HG02610 (cell line): ENCODE data around the gene GOLGA3.
"Not testable (repeated sequence)": the region's sequence is repeated elsewhere in the genome, so short reads cannot be mapped to it uniquely, and the experiment has no call there.

Experiments used
- ATAC-seq: cut with Tn5 transposase; IDR thresholded peaks from one replicate; pipeline ENCODE4 v1.9.1; 2021; ENCODE audit warnings: mild to moderate bottlenecking, moderate library complexity; ENCODE audit not compliant: unreplicated experiment

GOLGA3 gene

DNA sequence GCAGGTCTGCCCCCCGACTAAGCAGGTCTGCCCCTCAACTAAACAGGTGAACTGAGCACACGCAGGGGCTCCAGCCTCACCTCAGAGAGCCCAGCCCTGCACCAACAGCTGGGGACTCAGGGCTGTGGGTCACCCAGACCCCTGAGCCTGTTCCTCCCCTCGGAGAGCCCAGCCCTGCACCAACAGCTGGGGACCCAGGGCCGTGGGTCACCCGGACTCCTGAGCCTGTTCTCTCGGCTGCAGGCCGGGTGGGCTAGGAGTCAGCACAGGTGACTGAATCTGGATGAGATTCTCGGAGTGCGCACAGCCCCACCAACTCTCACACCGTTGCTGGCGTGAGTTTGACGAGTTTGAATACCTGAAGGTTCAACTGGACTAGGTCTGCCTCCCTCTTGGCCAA lies 46.7 kb downstream of the GOLGA3 start:
- ATAC-seq: no peak

DNA sequence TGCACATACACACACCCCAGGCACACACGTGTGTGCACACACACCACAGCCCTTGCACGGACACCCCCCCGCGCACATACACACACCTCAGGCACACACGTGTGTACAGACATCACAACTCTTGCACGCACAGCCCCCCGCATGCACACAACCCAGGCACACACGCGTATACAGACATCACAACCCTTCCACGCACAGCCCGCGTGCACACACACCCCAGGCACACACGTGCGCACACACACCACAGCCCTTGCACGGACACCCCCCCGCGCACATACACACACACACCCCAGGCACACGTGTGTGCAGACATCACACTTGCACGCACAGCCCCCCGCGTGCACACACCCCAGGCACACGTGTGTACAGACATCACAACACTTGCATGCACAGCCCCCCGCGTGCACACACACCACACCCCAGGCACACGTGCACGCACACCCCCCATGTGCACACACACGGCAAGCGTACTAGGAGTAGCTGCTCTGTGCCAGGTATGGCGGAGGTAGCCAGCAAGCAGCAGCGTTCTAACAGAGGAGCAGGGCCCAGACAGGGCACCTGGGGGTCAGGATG lies 48.8 kb downstream of the GOLGA3 start:
- no peak for ATAC-seq

DNA sequence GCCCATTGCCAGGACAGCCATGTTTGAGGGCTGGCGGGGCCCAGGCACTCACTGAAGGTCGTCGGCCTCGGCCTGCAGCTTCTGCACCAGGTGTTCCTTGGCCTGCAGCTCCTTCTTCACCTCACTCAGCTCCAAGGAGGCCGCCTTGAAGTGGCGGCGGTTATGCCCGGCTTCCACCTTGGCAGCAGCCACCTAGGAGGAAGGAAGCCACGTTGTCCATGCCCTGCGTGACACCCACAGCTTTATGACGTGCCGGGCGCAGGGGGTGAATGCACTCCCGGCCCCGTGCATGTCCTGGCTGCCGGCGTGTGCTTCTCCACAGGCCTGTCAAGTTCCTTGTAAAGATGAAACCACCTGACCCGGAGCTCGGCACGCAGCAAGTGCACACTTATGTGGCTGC lies 51.1 kb downstream of the GOLGA3 start:
- no peak for ATAC-seq

DNA sequence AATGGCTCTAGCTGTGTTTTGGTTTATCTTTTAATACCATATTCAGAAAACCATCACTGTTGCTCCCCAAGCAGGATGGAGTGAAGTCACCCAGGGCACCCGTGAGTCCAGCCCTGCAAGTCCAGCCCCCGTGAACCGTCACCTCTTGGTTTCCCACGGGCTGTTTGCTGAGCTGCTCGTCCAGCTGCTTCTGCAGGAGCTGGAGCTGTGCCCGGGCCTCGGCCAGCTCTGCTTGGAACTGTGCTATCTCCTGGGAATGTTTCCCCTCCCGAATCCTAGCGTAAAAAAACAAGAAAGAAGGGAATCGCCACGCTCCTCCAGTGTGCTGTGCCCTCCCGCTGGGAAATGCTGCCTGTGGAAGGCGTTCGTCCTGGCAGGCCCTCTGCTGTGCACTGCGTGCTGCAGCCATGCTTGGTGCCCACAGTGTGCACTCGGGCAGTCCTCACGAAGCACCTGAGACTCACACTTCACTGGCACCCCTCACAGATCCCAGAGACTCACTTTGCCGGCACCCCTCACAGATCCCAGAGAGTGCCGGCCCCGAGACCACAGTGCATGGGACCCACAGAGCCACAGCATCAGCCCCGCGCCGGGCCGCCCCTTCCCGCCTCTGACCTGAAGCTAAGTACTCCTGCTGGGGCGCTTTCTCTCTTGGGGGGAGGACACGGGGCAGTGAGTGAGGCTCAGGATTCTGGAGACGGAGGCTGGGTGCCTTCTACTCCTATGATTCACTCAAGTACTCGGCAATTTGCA lies 51.7 kb downstream of the GOLGA3 start:
- no peak for ATAC-seq

DNA sequence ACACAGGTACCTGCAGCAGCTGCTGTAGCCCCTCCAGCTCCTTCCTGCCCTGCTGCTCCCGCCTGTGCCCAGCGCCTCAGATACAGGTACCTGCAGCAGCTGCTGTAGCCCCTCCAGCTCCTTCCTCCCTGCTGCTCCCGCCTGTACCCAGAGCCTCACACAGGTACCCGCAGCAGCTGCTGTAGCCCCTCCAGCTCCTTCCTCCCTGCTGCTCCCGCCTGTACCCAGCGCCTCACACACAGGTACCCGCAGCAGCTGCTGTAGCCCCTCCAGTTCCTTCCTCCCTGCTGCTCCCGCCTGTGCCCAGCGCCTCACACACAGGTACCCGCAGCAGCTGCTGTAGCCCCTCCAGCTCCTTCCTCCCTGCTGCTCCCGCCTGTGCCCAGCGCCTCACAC lies 52.4 kb downstream of the GOLGA3 start:
- not testable (repeated sequence) for ATAC-seq

DNA sequence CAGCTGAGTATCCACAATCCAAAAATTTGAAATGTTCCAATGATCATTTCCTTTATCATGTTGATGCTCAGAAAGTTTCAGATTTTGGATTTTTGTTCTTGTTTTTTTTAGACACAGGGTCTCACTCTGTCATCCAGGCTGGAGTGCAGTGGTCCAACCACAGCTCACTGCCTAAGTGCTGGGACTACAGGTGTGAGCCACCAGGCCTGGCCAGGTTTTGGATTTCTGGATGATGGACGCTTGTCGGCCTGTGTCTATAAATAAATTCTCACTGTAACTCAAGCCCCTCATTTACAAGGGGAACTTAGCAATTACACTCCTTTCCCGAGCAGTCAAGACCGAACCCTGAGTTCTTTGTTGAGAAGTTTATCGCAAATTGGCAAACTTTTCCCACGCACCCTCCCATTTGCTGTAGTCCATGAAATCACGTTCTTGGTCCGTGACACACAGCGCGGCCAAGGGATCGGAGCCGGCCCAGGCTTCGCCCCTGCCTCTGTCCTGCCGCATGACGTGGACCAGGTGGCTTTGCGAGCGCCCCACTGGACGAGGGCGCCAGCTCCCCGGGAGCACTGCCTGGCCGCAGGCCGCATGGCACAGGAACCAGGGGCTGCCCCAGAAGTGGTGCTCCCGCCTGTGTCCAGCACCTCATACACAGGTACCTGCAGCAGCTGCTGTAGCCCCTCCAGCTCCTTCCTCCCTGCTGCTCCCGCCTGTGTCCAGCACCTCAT lies 53.0 kb downstream of the GOLGA3 start:
- ATAC-seq: no peak

DNA sequence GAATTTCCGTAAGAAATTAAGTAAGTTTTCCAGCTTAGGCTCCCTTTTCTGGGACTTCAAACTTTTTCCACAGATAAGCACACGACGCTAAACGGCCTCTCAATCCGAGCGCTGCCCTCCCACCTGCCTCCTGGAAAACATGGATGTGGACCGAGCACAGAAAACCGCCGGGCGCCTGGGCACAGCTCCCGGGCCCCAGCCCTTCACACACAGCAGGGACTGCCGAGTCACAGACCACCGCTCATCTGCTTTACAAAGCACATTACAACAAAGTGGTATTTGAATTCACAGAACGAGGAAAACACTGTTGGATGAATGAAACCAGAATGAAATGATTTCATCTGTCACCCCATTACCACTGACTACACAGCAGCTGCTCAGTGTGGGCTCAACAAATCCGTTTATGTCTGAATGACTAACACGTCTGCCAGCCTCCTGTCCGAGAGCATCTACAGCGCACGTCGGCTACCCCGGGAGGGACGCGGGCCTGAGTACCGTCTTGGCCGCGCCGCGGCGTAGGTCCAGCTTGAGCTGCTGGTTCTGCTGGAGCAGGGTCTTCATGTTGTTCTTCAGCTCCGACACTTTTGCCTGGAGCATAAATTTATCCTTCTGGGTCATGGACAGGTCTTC lies 53.9 kb downstream of the GOLGA3 start:
- no peak for ATAC-seq

DNA sequence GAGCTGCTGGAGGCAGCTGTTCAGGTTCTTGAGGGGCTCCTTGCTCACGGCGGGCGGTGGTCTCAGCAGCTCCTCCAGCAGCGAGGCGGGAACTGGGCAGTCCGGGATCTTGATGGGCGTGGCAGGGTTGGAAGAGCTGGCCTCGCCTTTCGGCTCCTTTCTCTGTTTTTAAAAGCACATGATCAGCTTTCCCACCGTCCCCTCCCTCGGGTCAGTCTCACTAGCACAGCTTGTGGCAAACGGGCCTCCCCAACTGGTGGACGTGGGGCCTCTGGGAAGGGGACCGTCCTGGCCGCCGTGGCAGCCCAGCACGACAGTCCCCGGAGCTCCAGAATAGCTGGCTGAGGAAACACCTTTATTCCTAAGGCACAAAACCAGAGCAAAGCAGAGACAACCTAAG lies 54.5 kb downstream of the GOLGA3 start:
- ATAC-seq: no peak

DNA sequence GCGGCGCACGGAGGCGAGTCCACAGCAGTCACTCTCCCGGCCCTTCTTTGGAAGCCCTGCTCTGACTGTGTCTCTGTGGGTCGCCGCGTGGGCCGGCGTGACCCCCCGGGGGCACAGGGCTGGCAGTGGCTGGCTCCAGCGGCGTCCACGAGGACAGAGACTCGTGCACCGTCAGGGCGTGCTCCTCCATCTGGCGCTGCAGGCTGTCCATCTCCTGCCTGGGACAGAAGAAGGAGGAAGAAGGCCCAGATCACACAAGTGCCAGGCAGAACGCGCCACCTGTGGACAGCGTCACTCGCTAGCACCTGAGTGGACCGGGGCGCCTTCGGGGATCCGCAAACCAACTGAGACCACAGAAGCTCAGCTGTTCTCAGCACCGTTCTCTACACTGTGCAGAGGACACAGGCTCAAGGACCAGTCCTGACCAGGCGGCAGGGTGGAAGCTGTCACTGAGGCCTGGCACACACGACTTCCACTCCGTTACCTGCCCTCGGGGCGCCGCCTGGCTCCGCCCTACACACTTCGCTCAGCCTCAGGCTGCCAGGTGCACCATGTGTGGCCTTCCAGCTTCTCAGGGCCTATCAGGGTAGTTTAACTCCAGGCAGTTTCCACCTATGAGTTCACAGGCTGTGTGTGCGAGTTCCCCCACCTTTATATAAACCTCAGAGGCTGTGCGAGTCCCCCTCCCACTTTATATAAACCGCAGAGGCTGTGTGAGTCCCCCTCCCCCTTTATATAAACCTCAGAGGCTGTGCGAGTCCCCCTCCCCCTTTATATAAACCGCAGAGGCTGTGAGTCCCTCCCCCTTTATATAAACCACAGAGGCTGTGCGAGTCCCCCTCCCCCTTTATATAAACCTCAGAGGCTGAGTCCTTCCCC lies 55.4 kb downstream of the GOLGA3 start:
- no peak for ATAC-seq

DNA sequence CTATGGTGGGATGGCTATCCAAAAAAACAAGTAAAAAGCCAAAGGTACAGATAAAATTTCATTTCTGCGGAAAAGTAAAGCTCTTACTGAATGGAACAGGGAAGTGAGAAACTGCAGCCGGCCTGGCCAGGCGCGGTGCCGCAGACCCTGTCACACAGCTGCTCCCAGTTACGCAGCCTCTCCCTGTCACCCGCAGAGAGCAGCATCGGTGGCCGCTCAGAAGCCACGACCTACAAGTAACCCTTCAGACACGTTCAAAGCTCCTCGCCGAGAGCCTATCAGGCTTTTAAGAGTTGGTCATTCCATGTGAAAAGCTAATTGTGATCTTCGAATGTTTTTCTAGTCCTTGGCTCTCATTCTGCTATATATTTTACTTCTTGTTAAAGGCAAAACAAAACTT lies 56.1 kb downstream of the GOLGA3 start:
- ATAC-seq: no peak

DNA sequence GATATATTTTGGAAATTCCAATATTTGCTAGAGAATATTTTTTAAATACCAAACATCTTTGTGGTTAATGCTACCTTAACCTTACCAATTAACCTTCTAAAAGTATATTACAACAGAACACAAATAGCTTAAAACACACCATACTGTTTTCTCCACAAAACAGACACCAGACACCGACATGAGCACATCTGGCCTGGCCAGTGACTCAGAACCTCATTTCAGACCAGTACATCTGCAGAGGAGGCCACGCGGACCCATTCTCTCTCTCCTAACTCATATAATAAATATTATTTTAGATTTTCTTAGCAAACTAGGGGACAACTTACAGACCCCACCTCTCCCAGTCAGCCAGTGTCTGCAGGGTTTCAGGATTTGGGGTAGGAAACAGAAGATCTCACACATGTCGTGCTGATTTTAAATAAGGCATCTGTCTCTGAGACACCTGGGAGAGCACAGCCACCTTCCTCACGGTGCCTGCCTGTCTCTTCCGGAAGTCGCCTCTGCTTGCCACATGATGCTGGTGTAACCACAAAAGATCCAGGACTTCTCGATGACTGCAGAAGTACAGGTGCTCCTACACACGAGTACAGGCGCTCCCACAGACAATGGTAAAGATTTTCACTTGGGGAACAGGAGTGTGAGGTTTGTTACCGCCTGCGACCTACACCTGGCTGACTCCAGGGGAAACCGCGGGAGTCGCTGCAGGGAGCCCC lies 57.4 kb downstream of the GOLGA3 start:
- no peak for ATAC-seq

DNA sequence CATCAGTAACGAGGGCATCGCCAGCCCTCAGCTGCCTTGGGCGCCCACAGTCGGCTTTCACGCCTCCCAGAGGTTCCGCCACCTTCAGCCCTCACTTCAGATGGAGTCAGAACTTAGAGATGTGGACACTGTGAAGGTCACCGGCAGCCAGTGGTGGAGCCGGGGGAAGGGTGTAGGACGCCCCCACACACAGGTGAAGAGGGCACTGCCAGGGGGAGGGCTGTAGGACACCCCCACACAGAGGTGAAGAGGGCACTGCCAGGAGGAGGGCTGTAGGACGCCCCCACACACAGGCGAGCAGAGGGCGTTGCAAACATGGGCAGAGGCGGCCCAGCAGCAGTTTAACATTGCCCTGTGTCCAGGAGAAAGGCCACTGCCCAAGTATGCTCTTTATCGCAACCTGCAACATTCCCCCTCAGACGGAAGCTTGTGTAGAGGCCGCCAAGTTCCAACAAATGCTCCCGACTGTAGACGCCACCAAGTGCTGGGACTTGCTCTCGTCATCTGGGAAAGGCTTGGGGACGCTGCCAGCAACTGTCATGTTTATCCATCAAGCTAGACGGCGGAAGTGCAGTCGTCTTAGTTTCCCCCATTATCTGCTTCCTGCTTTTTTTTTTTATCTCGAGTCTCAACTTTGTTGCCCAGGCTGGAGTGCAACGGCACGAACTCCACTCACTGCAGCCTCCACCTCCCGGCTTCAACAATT lies 62.1 kb downstream of the GOLGA3 start:
- ATAC-seq: no peak

DNA sequence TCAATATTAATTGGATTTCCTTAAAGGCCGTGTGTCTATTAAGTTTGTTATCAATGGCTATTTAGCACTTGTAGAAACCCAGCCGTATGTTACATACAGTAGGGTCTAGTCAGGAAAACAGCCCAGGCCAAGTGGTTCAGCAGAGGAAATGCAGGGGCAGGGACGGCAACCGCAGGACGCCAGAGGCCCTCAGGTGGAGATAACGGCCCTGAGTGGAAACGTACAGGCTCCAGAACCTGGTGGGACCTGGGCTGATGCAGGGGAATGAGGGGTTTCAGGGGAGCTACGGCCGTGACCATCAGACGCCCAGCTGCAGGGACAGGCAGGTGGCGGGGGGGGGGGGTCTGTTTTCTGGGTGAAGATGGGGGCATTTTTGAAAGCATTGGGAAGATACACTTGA lies 63.3 kb downstream of the GOLGA3 start:
- ATAC-seq: no peak

DNA sequence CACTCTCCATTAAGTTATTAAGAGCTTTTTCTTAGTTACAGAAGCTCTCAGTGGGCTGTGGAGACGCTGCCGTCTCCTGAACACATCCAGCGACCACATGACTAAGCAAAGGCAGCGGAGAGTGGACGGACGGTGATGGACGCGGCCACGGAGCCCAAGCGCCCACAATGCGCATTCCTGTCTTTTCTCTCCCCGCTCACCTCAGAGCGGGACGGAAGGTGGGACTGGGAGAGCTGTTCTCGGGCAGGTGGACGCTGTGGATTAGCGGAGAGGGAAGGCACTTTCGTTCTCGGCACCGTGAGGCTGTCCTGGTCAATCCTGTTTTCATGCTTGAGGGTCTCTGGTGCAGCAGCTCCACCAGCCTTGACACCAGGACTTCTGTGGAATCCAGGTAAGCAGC lies 64.4 kb downstream of the GOLGA3 start:
- no peak for ATAC-seq

DNA sequence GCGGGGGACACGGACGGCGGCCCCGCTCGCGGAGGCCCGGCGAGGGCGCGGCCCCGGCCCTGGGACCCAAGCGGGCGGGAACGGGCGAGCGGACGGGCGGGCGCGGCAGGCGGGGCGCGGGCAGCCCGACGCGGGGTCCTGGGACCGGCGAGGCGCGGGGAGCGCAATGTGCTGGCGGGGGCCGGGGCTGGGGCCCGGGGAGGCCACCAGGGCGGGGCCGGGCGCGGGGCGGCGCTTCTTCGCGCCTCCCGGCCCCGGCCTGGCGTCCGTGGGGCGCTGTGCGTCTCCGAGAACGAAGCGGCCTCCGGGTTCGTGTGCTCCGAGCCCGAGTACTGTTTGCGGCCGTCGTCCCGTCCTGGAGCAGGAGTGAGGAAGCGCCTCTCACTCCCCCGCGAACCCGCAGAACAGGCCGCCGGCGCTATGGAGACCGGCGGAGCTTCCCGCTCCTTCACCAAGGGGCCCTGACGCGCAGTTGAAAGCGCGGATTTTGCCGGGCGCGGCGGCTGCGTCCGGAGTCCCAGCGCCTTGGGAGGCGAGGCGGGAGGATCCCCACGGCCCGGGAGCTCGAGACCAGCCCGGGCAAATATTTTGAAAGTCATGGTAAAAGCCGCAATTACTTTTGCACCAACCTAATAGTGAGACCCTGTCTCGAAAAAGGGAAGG lies 66.6 kb downstream of the GOLGA3 start:
- ATAC-seq: peak; percentile 77

DNA sequence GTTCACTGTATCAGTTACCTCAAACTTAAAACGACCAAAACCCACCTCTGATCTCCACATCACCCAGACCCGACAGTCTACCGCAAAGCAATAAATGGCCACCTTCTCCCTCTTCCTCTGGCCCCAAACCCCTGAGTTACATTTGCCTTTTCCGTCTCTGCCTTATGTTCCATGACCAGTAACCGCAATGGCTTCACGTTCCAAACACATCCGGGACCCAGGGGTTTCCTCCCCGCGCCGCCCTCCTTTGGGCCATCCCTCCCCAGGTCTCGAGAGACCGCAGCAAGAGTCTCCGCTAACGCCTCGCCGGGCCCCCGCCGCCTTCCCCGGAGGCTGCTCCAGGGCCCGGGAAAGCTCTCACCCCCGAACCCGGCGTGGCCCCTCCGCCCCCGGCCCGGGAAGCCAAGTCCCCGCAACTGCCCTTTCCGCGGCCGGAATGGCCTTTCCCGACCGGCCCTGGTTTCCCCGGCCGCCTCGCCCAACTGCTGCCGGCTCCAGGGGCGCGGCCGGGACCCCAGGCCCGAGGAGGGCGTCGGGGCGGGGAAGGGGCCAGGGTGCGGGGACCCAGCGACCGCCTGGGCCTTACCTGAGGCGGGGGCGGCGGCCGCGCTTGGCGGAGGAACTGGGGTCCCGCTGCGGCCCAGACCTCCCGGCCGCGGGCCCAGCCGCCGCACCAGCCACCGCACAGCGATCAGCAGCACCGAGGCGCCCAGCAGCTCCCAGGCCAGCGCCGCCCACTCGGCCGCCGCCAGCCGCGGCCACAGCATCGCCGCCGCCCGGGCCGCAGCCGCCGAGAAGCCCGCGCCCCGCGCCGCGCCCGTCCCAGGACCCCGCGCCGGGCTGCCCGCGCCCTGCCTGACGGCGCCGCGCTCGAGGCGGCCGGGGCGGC lies 67.4 kb downstream of the GOLGA3 start, which contains the start of gene ANKLE2:
Gene ANKLE2 (minus strand): TSS at position 801 of the 889 bp plus-strand sequence. CDS start 34 bp downstream, at position 767.
- ATAC-seq: peak; percentile 22

DNA sequence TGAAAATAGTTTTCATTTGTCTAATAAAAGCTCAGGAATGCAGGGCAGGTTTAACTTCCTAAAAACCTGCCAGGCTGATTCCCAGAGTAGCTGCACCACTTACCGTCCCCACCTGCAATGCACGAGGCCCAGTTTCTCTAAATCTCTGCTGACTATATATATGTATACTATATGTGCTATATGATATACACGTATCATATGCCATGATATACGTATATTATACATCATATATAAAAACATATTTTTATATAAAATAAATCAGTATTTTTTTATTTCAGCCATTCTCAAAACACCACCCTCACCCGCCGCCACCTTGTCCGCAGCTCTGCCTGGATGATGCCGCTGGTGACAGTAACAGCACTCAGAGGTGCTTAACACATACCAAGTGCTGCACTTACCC lies 69.3 kb downstream of the GOLGA3 start:
- ATAC-seq: no peak

DNA sequence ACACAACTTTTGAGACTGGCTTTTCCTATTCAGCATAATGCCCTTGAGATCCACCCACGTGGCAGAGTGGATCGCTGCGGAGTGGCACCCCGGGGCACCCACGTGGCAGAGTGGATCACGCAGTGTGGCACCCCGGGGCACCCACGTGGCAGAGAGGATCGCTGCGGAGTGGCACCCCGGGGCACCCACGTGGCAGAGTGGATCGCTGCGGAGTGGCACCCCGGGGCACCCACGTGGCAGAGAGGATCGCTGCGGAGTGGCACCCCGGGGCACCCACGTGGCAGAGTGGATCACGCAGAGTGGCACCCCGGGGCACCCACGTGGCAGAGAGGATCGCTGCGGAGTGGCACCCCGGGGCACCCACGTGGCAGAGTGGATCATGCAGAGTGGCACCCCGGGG lies 69.8 kb downstream of the GOLGA3 start:
- not testable (repeated sequence) for ATAC-seq
